OCI-LY7 (cell line): ENCODE results near the gene ZC3H7B.

Source experiments
- EZH2phosphoT487 ChIP-seq: fragments of 200-600 bp; sonication (generic); IDR thresholded peaks from 2 replicates; pipeline ENCODE4 v1.6.1; 2018; ENCODE audit warnings: low read depth, borderline replicate concordance, mild to moderate bottlenecking, mixed run types, antibody characterized with exemption, low read length, moderate library complexity, mixed read lengths
- TF ChIP-seq, protein P1 (sequence below): fragments of 200-600 bp; sonication (generic); conservative IDR thresholded peaks from 2 replicates; pipeline ENCODE4 v1.5.1; 2014; ENCODE audit warnings: mild to moderate bottlenecking, antibody characterized with exemption, low read length, moderate library complexity, mixed read lengths

GRCh38 chr22:41285820-41286638, 15.3 kb upstream of the ZC3H7B start, which contains the start of gene RANGAP1:
- TF ChIP-seq, protein P1, sequence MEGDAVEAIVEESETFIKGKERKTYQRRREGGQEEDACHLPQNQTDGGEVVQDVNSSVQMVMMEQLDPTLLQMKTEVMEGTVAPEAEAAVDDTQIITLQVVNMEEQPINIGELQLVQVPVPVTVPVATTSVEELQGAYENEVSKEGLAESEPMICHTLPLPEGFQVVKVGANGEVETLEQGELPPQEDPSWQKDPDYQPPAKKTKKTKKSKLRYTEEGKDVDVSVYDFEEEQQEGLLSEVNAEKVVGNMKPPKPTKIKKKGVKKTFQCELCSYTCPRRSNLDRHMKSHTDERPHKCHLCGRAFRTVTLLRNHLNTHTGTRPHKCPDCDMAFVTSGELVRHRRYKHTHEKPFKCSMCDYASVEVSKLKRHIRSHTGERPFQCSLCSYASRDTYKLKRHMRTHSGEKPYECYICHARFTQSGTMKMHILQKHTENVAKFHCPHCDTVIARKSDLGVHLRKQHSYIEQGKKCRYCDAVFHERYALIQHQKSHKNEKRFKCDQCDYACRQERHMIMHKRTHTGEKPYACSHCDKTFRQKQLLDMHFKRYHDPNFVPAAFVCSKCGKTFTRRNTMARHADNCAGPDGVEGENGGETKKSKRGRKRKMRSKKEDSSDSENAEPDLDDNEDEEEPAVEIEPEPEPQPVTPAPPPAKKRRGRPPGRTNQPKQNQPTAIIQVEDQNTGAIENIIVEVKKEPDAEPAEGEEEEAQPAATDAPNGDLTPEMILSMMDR: no peak
- TF ChIP-seq EZH2phosphoT487: no peak
